ENCODE results near the gene CD8B.
A peak's percentile ranks its signal among the peaks of the same experiment; 100 is the strongest.

GRCh38 chr2:86808315-86809161, 53.1 kb downstream of the CD8B start:
- TF ChIP-seq POLR2A (IDR thresholded peaks at IDR 0.05) (no peak), POLR2AphosphoS5 (IDR thresholded peaks at IDR 0.05) (no peak), EP300 (IDR thresholded peaks at IDR 0.05; ENCODE audit: low read depth) (no peak)
- TF ChIP-seq, protein P1, sequence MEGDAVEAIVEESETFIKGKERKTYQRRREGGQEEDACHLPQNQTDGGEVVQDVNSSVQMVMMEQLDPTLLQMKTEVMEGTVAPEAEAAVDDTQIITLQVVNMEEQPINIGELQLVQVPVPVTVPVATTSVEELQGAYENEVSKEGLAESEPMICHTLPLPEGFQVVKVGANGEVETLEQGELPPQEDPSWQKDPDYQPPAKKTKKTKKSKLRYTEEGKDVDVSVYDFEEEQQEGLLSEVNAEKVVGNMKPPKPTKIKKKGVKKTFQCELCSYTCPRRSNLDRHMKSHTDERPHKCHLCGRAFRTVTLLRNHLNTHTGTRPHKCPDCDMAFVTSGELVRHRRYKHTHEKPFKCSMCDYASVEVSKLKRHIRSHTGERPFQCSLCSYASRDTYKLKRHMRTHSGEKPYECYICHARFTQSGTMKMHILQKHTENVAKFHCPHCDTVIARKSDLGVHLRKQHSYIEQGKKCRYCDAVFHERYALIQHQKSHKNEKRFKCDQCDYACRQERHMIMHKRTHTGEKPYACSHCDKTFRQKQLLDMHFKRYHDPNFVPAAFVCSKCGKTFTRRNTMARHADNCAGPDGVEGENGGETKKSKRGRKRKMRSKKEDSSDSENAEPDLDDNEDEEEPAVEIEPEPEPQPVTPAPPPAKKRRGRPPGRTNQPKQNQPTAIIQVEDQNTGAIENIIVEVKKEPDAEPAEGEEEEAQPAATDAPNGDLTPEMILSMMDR (IDR thresholded peaks at IDR 0.05), result peak; percentile 87 to 96 (median 89)

Data from transverse colon (tissue), 4 donors.